IMR-90 (cell line): ENCODE data around the gene NT5DC3. TPM values are rescaled to one million over a fixed set of nuclear protein-coding genes. Genes with fewer than 3 reads are reported as not detected.

Experiments
- ATAC-seq: fragments of 200-7000 bp; cut with Tn5 transposase; 2 replicates; pipeline ENCODE4 v1.9.1; 2020; ENCODE audit warnings: low read depth, mild to moderate bottlenecking, moderate library complexity
- BruUV-seq: library from RNA; stranded (reverse); fragments of 400-500 nt; replicated peaks from 2 replicates; lab custom pipeline; 2021; lab: Mats Ljungman, UMichigan
- CTCF ChIA-PET: fragments of 300-600 bp; formaldehyde crosslinking; extraction: SDS; loops from one replicate; lab custom pipeline; 2021; ENCODE audit warnings: antibody characterized with exemption; lab: Yijun Ruan, JAX
- POLR2A ChIA-PET: fragments of 300-600 bp; sonication (Branson Sonifier 250); formaldehyde crosslinking; loops from one replicate; lab custom pipeline; 2022; ENCODE audit warnings: antibody characterized with exemption; ENCODE audit not compliant: unreplicated experiment; lab: Charles Lee
- DNase-seq: peaks from one replicate; pipeline ENCODE4 v3.0.0; 2013
- H2AFZ ChIP-seq: replicated peaks from 2 replicates; pipeline ENCODE3; 2013; ENCODE audit warnings: low read length, mild to moderate bottlenecking; ENCODE audit not compliant: poor library complexity
- H2AK5ac ChIP-seq: 2 replicates; pipeline ENCODE4 v1.6.1; 2013; ENCODE audit warnings: low read depth, low read length, inconsistent platforms
- H2AK9ac ChIP-seq: replicated peaks from 2 replicates; pipeline ENCODE3; 2013; ENCODE audit warnings: mild to moderate bottlenecking, low read depth, low read length, moderate library complexity; ENCODE audit not compliant: poor library complexity
- H2BK120ac ChIP-seq: 2 replicates; pipeline ENCODE4 v1.6.1; 2013; ENCODE audit warnings: low read depth, low read length, inconsistent platforms
- H2BK15ac ChIP-seq: 3 replicates; pipeline ENCODE4 v1.6.1; 2013; ENCODE audit warnings: low read depth, low read length, inconsistent platforms
- H2BK20ac ChIP-seq: 2 replicates; pipeline ENCODE4 v1.6.1; 2013; ENCODE audit warnings: low read depth, mild to moderate bottlenecking, inconsistent platforms, low read length, moderate library complexity
- H2BK5ac ChIP-seq: 2 replicates; pipeline ENCODE4 v1.6.1; 2013; ENCODE audit warnings: mild to moderate bottlenecking, low read depth, low read length, inconsistent platforms; ENCODE audit not compliant: poor library complexity, severe bottlenecking
- H3K14ac ChIP-seq: replicated peaks from 2 replicates; pipeline ENCODE4 v1.6.1; 2013; ENCODE audit warnings: low read depth, low read length, inconsistent platforms
- H3K18ac ChIP-seq: 2 replicates; pipeline ENCODE4 v1.6.1; 2013; ENCODE audit warnings: low read depth, low read length, control low read depth
- H3K23ac ChIP-seq: 2 replicates; pipeline ENCODE4 v1.6.1; 2013; ENCODE audit warnings: low read depth, low read length, inconsistent platforms
- H3K27ac ChIP-seq: 2 replicates; pipeline ENCODE4 v1.5.1; 2013; ENCODE audit warnings: mild to moderate bottlenecking, control low read depth, low read length; ENCODE audit not compliant: insufficient read depth
- H3K27me3 ChIP-seq: 2 replicates; pipeline ENCODE4 v1.6.1; 2013; ENCODE audit warnings: low read length; ENCODE audit not compliant: control insufficient read depth, insufficient read depth
- H3K36me3 ChIP-seq: 2 replicates; pipeline ENCODE4 v1.6.1; 2013; ENCODE audit warnings: low read length, mixed read lengths; ENCODE audit not compliant: control insufficient read depth, insufficient read depth
- H3K4ac ChIP-seq: 2 replicates; pipeline ENCODE4 v1.6.1; 2013; ENCODE audit warnings: low read depth, low read length, inconsistent platforms
- H3K4me1 ChIP-seq: 2 replicates; pipeline ENCODE4 v1.6.1; 2013; ENCODE audit warnings: low read length, mixed read lengths; ENCODE audit not compliant: control insufficient read depth, insufficient read depth
- H3K4me2 ChIP-seq: 2 replicates; pipeline ENCODE4 v1.6.1; 2013; ENCODE audit warnings: low read depth, mild to moderate bottlenecking, control low read depth, low read length, moderate library complexity
- H3K4me3 ChIP-seq: 2 replicates; pipeline ENCODE4 v1.5.1; 2013; ENCODE audit warnings: low read depth, mild to moderate bottlenecking, control low read depth, low read length, moderate library complexity; ENCODE audit not compliant: insufficient read depth
- H3K56ac ChIP-seq: 2 replicates; pipeline ENCODE4 v1.6.1; 2013; ENCODE audit warnings: low read length, inconsistent platforms; ENCODE audit not compliant: insufficient read depth; ENCODE audit errors: extremely low read depth
- H3K79me1 ChIP-seq, 2 experiments: 2 replicates each; pipeline ENCODE4 v1.6.1; 2013; ENCODE audit warnings: low read length in 2 of 2, inconsistent platforms in 1 of 2, low read depth in 1 of 2
- H3K9ac ChIP-seq: 2 replicates; pipeline ENCODE4 v1.6.1; 2013; ENCODE audit warnings: low read depth, low read length, control low read depth
- H3K9me1 ChIP-seq: 2 replicates; pipeline ENCODE4 v1.6.1; 2013; ENCODE audit warnings: low read length, inconsistent platforms; ENCODE audit not compliant: insufficient read depth
- H3K9me3 ChIP-seq: 2 replicates; pipeline ENCODE4 v1.6.1; 2013; ENCODE audit warnings: low read length; ENCODE audit not compliant: control insufficient read depth, insufficient read depth
- H4K20me1 ChIP-seq: 2 replicates; pipeline ENCODE4 v1.6.1; 2013; ENCODE audit warnings: low read length, inconsistent platforms; ENCODE audit not compliant: insufficient read depth
- H4K5ac ChIP-seq: 2 replicates; pipeline ENCODE4 v1.6.1; 2013; ENCODE audit warnings: mild to moderate bottlenecking, low read depth, low read length, control low read depth
- H4K8ac ChIP-seq, 2 experiments: 2 replicates each; pipeline ENCODE4 v1.6.1; 2013; ENCODE audit warnings: low read depth in 2 of 2, low read length in 2 of 2, control low read depth in 1 of 2, inconsistent platforms in 1 of 2
- H4K91ac ChIP-seq: 2 replicates; pipeline ENCODE4 v1.6.1; 2013; ENCODE audit warnings: low read depth, low read length, inconsistent platforms; ENCODE audit not compliant: insufficient read depth
- BHLHE40 ChIP-seq: fragments of 150-350 bp; IDR thresholded peaks from 2 replicates; pipeline ENCODE4 v1.6.1; 2016; ENCODE audit warnings: mild to moderate bottlenecking, low read depth, low read length
- CEBPB ChIP-seq: IDR thresholded peaks from 2 replicates; pipeline ENCODE4 v1.6.1; 2012; ENCODE audit warnings: low read depth, low read length, improper control_type of control experiment
- CHD1 ChIP-seq: IDR thresholded peaks from 2 replicates; pipeline ENCODE4 v1.6.1; 2012; ENCODE audit warnings: low read depth, low read length, improper control_type of control experiment
- CTCF ChIP-seq: conservative IDR thresholded peaks from 2 replicates; pipeline ENCODE4 v1.5.1; 2012; ENCODE audit warnings: mild to moderate bottlenecking, low read depth, low read length, improper control_type of control experiment
- FOS ChIP-seq: fragments of 150-350 bp; IDR thresholded peaks from 2 replicates; pipeline ENCODE4 v1.6.1; 2016; ENCODE audit warnings: low read depth, low read length
- MAFK ChIP-seq: IDR thresholded peaks from 2 replicates; pipeline ENCODE4 v1.6.1; 2012; ENCODE audit warnings: low read depth, low read length, improper control_type of control experiment
- MAZ ChIP-seq: IDR thresholded peaks from 2 replicates; pipeline ENCODE4 v1.6.1; 2012; ENCODE audit warnings: low read depth, mild to moderate bottlenecking, low read length, improper control_type of control experiment, moderate library complexity, borderline replicate concordance
- MXI1 ChIP-seq: IDR thresholded peaks from 2 replicates; pipeline ENCODE4 v1.6.1; 2012; ENCODE audit warnings: low read depth, mild to moderate bottlenecking, low read length, moderate library complexity, borderline replicate concordance
- NFE2L2 ChIP-seq: fragments of 150-350 bp; IDR thresholded peaks from 2 replicates; pipeline ENCODE4 v1.6.1; 2016; ENCODE audit warnings: low read depth, mild to moderate bottlenecking, low read length
- POLR2A ChIP-seq: IDR thresholded peaks from 2 replicates; pipeline ENCODE4 v1.6.1; 2012; ENCODE audit warnings: mild to moderate bottlenecking, low read depth, low read length
- RAD21 ChIP-seq: IDR thresholded peaks from 2 replicates; pipeline ENCODE4 v1.6.1; 2012; ENCODE audit warnings: low read length, improper control_type of control experiment
- RCOR1 ChIP-seq: IDR thresholded peaks from 2 replicates; pipeline ENCODE4 v1.6.1; 2012; ENCODE audit warnings: mild to moderate bottlenecking, low read length, improper control_type of control experiment; ENCODE audit not compliant: insufficient replicate concordance
- RFX5 ChIP-seq: IDR thresholded peaks from 2 replicates; pipeline ENCODE4 v1.8.0; 2012; ENCODE audit warnings: low read depth, mild to moderate bottlenecking, low read length, moderate library complexity
- SMC3 ChIP-seq: fragments of 150-350 bp; IDR thresholded peaks from 2 replicates; pipeline ENCODE4 v1.6.1; 2016; ENCODE audit warnings: low read depth, mild to moderate bottlenecking, antibody characterized with exemption, low read length, moderate library complexity
- WGBS, 2 experiments: methylation state at CpG; one replicate each; pipeline versions ENCODE4 v1.1.5 to v1.1.7; 2013; ENCODE audit warnings: missing lambda C conversion rate in 2 of 2; ENCODE audit not compliant: insufficient read length in 1 of 2; ENCODE audit errors: extremely low coverage in 2 of 2; 5-methylcytosine and 5-hydroxymethylcytosine counted together
- dilution Hi-C: fragments of 300-500 bp; cut with HindIII; formaldehyde crosslinking; loops from one replicate; pipeline ENCODE4 v1.14.3; 2018; ENCODE audit warnings: low sequenced_read_pairs; ENCODE audit not compliant: unreplicated experiment
- in situ Hi-C: fragments of 300-500 bp; cut with MboI; formaldehyde crosslinking; loops from 3 replicates; pipeline ENCODE4 v1.14.3; 2019; ENCODE audit warnings: low sequenced_read_pairs, inconsistent platforms, mixed read lengths
- intact Hi-C: fragments of 100-400 bp; cut with micrococcal nuclease; formaldehyde crosslinking; loops from 2 replicates; pipeline ENCODE4 v1.10.0; 2022
- polyA plus RNA-seq, 3 experiments: library from polyadenylated mRNA; depleted of rRNA; stranded (reverse); fragments of >200 nt; gene quantifications; 2 replicates each; pipeline ENCODE4 v1.2.3, GENCODE V29; 2012; ENCODE audit warnings: low replicate concordance in 1 of 3
- total RNA-seq: library from RNA; depleted of rRNA; stranded (reverse); fragments of >200 nt; gene quantifications from 2 replicates; pipeline ENCODE4 v1.2.3, GENCODE V29; 2012
- TF ChIP-seq, protein P1 (sequence below): fragments of 150-350 bp; IDR thresholded peaks from 2 replicates; pipeline ENCODE4 v1.6.1; 2016; ENCODE audit warnings: low read depth, mild to moderate bottlenecking, low read length, moderate library complexity, borderline replicate concordance
- TF ChIP-seq, protein P2 (sequence below): fragments of 150-350 bp; IDR thresholded peaks from 2 replicates; pipeline ENCODE4 v1.6.1; 2017; ENCODE audit warnings: mild to moderate bottlenecking, antibody characterized with exemption, low read length, low read depth

Gene NT5DC3
- total and polyA plus RNA-seq, 2 of the 4 experiments (the other 2 are of a cell fraction) = 7.3 to 17.6 TPM

DNA sequence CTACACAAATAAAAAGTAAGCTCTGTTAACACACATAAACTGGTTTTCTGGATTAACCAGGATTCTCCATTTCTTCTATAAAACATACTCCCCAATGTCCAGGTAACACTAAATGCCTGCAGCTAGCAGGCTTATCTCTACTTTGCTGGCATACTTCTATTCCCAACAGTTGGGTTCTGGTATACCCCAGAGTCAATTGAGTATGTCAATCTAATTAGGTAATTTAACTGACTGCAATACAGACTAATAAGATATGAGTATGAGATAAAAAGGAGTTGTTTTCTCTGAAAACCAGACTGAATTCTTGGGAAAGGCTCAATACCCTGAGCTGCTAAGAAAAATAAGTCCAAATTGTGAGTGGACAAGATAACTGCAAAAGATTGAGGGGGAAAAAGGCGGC lies 9.4 kb upstream of the NT5DC3 start:
- no peak overlapping the region for H3K14ac ChIP-seq
- no peak overlapping the region for H3K27ac ChIP-seq
- no peak overlapping the region for H2BK5ac ChIP-seq
- in situ Hi-C loops = no loop called here
- no peak overlapping the region for H2AK5ac ChIP-seq
- no peak for DNase-seq
- no peaks in the 10 kb centered on the region for H3K9me1 ChIP-seq
- no peak overlapping the region for H4K91ac ChIP-seq
- H4K8ac ChIP-seq = no peak overlapping the region
- H3K9ac ChIP-seq = no peak overlapping the region
- TF ChIP-seq SMC3 (no peak), POLR2A (no peak), RCOR1 (no peak), MAFK (no peak), CHD1 (no peak), BHLHE40 (no peak), MXI1 (no peak), CEBPB (no peak), MAZ (no peak), RAD21 (no peak), CTCF (no peak), RFX5 (no peak), NFE2L2 (no peak), FOS (no peak)
- TF ChIP-seq, protein P1, sequence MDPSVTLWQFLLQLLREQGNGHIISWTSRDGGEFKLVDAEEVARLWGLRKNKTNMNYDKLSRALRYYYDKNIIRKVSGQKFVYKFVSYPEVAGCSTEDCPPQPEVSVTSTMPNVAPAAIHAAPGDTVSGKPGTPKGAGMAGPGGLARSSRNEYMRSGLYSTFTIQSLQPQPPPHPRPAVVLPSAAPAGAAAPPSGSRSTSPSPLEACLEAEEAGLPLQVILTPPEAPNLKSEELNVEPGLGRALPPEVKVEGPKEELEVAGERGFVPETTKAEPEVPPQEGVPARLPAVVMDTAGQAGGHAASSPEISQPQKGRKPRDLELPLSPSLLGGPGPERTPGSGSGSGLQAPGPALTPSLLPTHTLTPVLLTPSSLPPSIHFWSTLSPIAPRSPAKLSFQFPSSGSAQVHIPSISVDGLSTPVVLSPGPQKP = no peak
- TF ChIP-seq, protein P2, sequence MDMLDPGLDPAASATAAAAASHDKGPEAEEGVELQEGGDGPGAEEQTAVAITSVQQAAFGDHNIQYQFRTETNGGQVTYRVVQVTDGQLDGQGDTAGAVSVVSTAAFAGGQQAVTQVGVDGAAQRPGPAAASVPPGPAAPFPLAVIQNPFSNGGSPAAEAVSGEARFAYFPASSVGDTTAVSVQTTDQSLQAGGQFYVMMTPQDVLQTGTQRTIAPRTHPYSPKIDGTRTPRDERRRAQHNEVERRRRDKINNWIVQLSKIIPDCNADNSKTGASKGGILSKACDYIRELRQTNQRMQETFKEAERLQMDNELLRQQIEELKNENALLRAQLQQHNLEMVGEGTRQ = no peak
- H2AFZ ChIP-seq = no peak overlapping the region
- no peak overlapping the region for H3K56ac ChIP-seq
- H2AK9ac ChIP-seq = no peak overlapping the region
- H3K9me3 ChIP-seq = no peaks in the 10 kb centered on the region
- H3K18ac ChIP-seq = no peak overlapping the region
- no peak overlapping the region for H3K23ac ChIP-seq
- WGBS, 2 experiments = no CpG with 5 or more reads among the region's 1 CpG
- no peaks in the 10 kb centered on the region for H3K36me3 ChIP-seq
- no peaks in the 10 kb centered on the region for H3K27me3 ChIP-seq
- H2BK120ac ChIP-seq = no peak overlapping the region
- ATAC-seq = no peak
- H4K5ac ChIP-seq = no peak overlapping the region
- no peak overlapping the region for H3K4me2 ChIP-seq
- POLR2A ChIA-PET = no interaction called here
- peaks cover 7% of the 10 kb centered on the region for H3K4me1 ChIP-seq
- H2BK20ac ChIP-seq = no peak overlapping the region
- dilution Hi-C loops = no loop called here
- CTCF ChIA-PET = interaction anchor here (1.0 kb wide), 1 partner anchor 79 kb away, joined by 3 read pairs; no protein-coding TSS in a partner anchor
- no peaks in the 10 kb centered on the region for H3K79me1 ChIP-seq
- no peak overlapping the region for H3K4me3 ChIP-seq
- BruUV-seq = no TSS peak
- H4K20me1 ChIP-seq = no peaks in the 10 kb centered on the region
- H2BK15ac ChIP-seq = no peak overlapping the region
- intact Hi-C loops = no loop called here
- H3K4ac ChIP-seq = no peak overlapping the region
